Sigmoid colon (tissue), 7 donors: ENCODE results near the gene STX18. TPM values are rescaled to one million over a fixed set of nuclear protein-coding genes. Genes with fewer than 3 reads are reported as not detected.
"Not testable (repeated sequence)": the region's sequence is repeated elsewhere in the genome, so short reads cannot be mapped to it uniquely, and the experiment has no call there.

Experiments used
- DNase-seq: peaks from one replicate; pipeline ENCODE4 v3.0.0-alpha.2; 2019
- H3K27ac ChIP-seq, 4 donors: fragments of 200-600 bp; sonication (generic); one replicate each; pipeline ENCODE4 v1.5.1; 2016 to 2019; ENCODE audit warnings: mild to moderate bottlenecking in 1 of 4
- H3K27me3 ChIP-seq, 3 donors: fragments of 200-600 bp; sonication (generic); one replicate each; pipeline ENCODE4 v1.5.1; 2019; ENCODE audit warnings: mild to moderate bottlenecking in 1 of 3
- H3K36me3 ChIP-seq, 4 donors: fragments of 200-600 bp; sonication (generic); one replicate each; pipeline ENCODE4 v1.5.1; 2016 to 2019
- H3K4me1 ChIP-seq, 4 donors: fragments of 200-600 bp; sonication (generic); one replicate each; pipeline ENCODE4 v1.5.1; 2017 to 2019
- H3K4me3 ChIP-seq, 4 donors: fragments of 200-600 bp; sonication (generic); one replicate each; pipeline ENCODE4 v1.5.1; 2017 to 2019; ENCODE audit warnings: mild to moderate bottlenecking in 2 of 4, moderate library complexity in 1 of 4
- H3K9me3 ChIP-seq, 4 donors: fragments of 200-600 bp in 3 of 4; sonication (generic) in 3 of 4; one replicate each; pipeline versions ENCODE4 v1.5.1 to v1.6.1; 2013 to 2019
- CTCF ChIP-seq, 4 experiments: fragments of 450-650 bp in 3 of 4; fragments of 200-600 bp in 1 of 4; IDR thresholded peaks; one replicate each; pipeline ENCODE4 v1.5.1; 2016 to 2019; ENCODE audit warnings: antibody characterized with exemption in 4 of 4, mild to moderate bottlenecking in 3 of 4, moderate library complexity in 2 of 4
- EP300 ChIP-seq, 4 donors: sonication (generic); formaldehyde crosslinking; IDR thresholded peaks; one replicate each; pipeline ENCODE4 v1.6.1; 2017; ENCODE audit warnings: antibody characterized with exemption in 4 of 4
- POLR2A ChIP-seq, 2 donors: fragments of 450-650 bp; IDR thresholded peaks; one replicate each; pipeline ENCODE4 v1.6.1; 2016; ENCODE audit warnings: antibody characterized with exemption in 2 of 2, mild to moderate bottlenecking in 2 of 2, moderate library complexity in 2 of 2
- POLR2AphosphoS5 ChIP-seq, 4 donors: sonication (generic); formaldehyde crosslinking; IDR thresholded peaks; one replicate each; pipeline ENCODE4 v1.6.1; 2017; ENCODE audit warnings: antibody characterized with exemption in 4 of 4
- WGBS, 2 donors: extraction: QIAGEN DNeasy Blood & Tissue Kit; methylation state at CpG; one replicate each; pipeline ENCODE4 v1.1.7; 2013; 5-methylcytosine and 5-hydroxymethylcytosine counted together
- intact Hi-C: fragments of 100-400 bp; cut with DNase I; formaldehyde crosslinking; loops from one replicate; pipeline ENCODE4 v1.15.1; 2023
- polyA plus RNA-seq, 3 donors: library from polyadenylated mRNA; stranded (reverse); fragments of 200-250 nt; gene quantifications; one replicate each; pipeline ENCODE4 v1.2.3, GENCODE V29; 2013
- total RNA-seq, 4 donors: library from RNA; depleted of rRNA; stranded (reverse); fragments of >200 nt; gene quantifications; one replicate each; pipeline ENCODE4 v1.1.0, GENCODE V29; 2016
- donor health status: healthy with polysubstance abuse.
- donor health status: Bipolar disorder and iron deficiency.
- donor health status: healthy.

Gene STX18
- total and polyA plus RNA-seq, 7 donors = 23.5 to 45.1 (median 26.3) TPM

- Histone ChIP-seq H3K9me3 (no peaks in the 10 kb centered on the region), H3K4me3 (no peak overlapping the region), H3K36me3 (no peaks in the 10 kb centered on the region), H3K27ac (no peak overlapping the region), H3K4me1 (peaks cover 0 to 27% (median 2%) of the 10 kb centered on the region in 4 donors), H3K27me3 (no peaks in the 10 kb centered on the region)
- 43 to 78% methylated on average over 3 of the region's 3 CpGs for whole genome bisulfite sequencing, 2 donors
- intact Hi-C loops = no loop called here
- no peak for TF ChIP-seq POLR2AphosphoS5 (IDR thresholded peaks at IDR 0.05)
- no peak for TF ChIP-seq POLR2A (IDR thresholded peaks at IDR 0.05)
- TF ChIP-seq EP300 (IDR thresholded peaks at IDR 0.05) = no peak
- no peak for TF ChIP-seq CTCF (IDR thresholded peaks at IDR 0.05)
- DNase-seq = no peak
Observed at GRCh38 chr4:4477391-4477790, 64.5 kb downstream of the STX18 start.

DNA sequence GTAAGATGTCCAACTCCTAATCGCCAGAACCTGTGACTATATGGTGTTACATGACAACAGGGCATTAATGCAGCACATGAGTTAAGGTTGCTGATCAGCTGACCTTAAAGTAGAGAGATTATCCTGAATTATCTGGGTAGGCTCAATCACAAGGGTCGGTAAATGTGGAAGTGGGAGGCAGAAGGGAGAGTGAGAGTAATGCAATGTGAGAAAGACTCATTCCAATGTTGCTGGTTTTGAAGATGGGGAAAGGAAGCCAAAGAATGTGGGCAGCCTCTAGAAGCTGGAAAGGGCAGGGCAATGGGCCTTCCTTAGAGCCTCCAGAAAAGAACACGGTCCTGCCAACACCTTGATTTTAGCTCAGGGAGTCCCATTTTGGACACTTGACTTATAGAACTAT lies 67.4 kb downstream of the STX18 start:
- no peaks in the 10 kb centered on the region for H3K27me3 ChIP-seq
- no peak overlapping the region for H3K4me3 ChIP-seq
- TF ChIP-seq EP300 (IDR thresholded peaks at IDR 0.05) (no peak), POLR2A (IDR thresholded peaks at IDR 0.05) (no peak), CTCF (IDR thresholded peaks at IDR 0.05) (no peak), POLR2AphosphoS5 (IDR thresholded peaks at IDR 0.05) (no peak)

DNA sequence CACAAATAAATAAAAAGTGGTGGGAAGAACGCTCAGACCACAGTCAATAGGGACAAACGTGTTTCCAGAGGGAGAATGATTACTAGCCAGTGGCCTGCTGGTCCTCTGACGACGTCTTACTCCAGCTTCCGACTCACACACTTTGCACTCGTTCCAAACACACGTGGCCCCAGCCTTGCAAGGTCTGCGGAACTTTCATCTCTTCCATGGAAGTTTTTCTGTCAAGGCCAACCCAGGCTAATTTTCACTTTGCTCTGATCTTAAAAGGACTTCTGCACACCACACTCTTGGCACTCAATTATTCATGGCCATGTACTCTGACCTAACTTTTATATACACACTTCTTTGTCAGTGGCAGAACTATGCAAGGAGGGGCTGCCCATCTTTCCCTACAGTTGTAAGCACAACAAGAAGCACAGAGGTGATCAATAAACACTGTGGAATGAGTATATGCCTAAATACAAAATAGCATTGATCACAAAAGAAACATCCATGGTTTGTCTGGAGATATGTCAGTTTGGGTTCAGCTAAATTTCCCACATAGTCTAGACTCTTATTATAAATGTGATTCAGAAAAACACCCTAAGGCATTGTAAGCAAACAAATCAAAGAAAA lies 69.4 kb downstream of the STX18 start:
- Histone ChIP-seq H3K27me3 (no peaks in the 10 kb centered on the region), H3K9me3 (no peaks in the 10 kb centered on the region), H3K27ac (no peak overlapping the region), H3K4me1 (peaks cover 0 to 17% (median 4%) of the 10 kb centered on the region in 4 donors), H3K36me3 (peaks cover 0 to 38% (median 14%) of the 10 kb centered on the region in 4 donors), H3K4me3 (no peak overlapping the region)
- no peak for TF ChIP-seq EP300 (IDR thresholded peaks at IDR 0.05)
- TF ChIP-seq CTCF (IDR thresholded peaks at IDR 0.05) = no peak
- no peak for TF ChIP-seq POLR2A (IDR thresholded peaks at IDR 0.05)
- no peak for TF ChIP-seq POLR2AphosphoS5 (IDR thresholded peaks at IDR 0.05)
- WGBS, 2 donors = 92 to 95% methylated on average over 8 of the region's 8 CpGs
- no peak for DNase-seq
- intact Hi-C loops = no loop called here

More for the DNA sequence above, 67.4 kb downstream of the STX18 start:
- Histone ChIP-seq H3K9me3 (no peaks in the 10 kb centered on the region), H3K36me3 (peaks cover 0 to 18% (median 8%) of the 10 kb centered on the region in 4 donors), H3K27ac (no peak overlapping the region), H3K4me1 (peaks cover 0 to 17% (median 4%) of the 10 kb centered on the region in 4 donors)
- intact Hi-C loops = no loop called here
- WGBS, 2 donors = 95 to 97% methylated on average over 3 of the region's 3 CpGs
- no peak for DNase-seq

GRCh38 chr4:4471195-4471594 lies 70.7 kb downstream of the STX18 start:
- Histone ChIP-seq H3K9me3 (no peaks in the 10 kb centered on the region), H3K4me3 (no peak overlapping the region), H3K27me3 (no peaks in the 10 kb centered on the region), H3K36me3 (peaks cover 0 to 51% (median 17%) of the 10 kb centered on the region in 4 donors), H3K27ac (no peak overlapping the region), H3K4me1 (peaks cover 0 to 17% (median 4%) of the 10 kb centered on the region in 4 donors)
- WGBS, 2 donors = 99% methylated on average over 3 of the region's 3 CpGs
- no peak for DNase-seq
- intact Hi-C loops = no loop called here
- TF ChIP-seq POLR2AphosphoS5 (IDR thresholded peaks at IDR 0.05) (no peak), EP300 (IDR thresholded peaks at IDR 0.05) (no peak), CTCF (IDR thresholded peaks at IDR 0.05) (no peak), POLR2A (IDR thresholded peaks at IDR 0.05) (no peak)

- DNase-seq = no peak
- Histone ChIP-seq H3K36me3 (peaks cover 0 to 61% (median 21%) of the 10 kb centered on the region in 4 donors), H3K27ac (no peak overlapping the region), H3K4me3 (no peak overlapping the region), H3K4me1 (peaks cover 0 to 17% (median 4%) of the 10 kb centered on the region in 4 donors), H3K27me3 (no peaks in the 10 kb centered on the region), H3K9me3 (no peaks in the 10 kb centered on the region)
- TF ChIP-seq POLR2A (IDR thresholded peaks at IDR 0.05) = no peak
- no peak for TF ChIP-seq POLR2AphosphoS5 (IDR thresholded peaks at IDR 0.05)
- no peak for TF ChIP-seq EP300 (IDR thresholded peaks at IDR 0.05)
- TF ChIP-seq CTCF (IDR thresholded peaks at IDR 0.05) = no peak
- 91 to 92% methylated on average over 3 of the region's 3 CpGs for WGBS, 2 donors
- intact Hi-C loops = no loop called here
Observed at GRCh38 chr4:4470208-4470607, 71.6 kb downstream of the STX18 start.

DNA sequence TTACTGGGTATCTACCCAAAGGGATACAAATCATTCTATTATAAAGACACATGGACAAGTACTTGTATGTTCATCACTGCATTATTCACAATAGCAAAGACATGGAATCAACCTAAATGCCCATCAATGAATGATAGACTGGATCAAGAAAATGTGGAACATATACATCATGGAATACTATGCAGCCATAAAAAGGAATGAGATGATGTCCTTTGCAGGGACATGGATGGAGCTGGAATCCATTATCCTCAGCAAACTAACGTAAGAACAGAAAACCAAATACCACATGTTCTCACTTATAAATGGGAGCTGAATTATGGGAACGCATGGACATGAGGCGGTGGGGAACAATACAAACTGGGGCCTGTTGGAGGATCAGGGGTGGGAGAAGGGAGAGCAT lies 76.6 kb downstream of the STX18 start:
- H3K27me3 ChIP-seq, H3K4me3 ChIP-seq, intact Hi-C loops, DNase-seq, H3K27ac ChIP-seq, H3K4me1 ChIP-seq, H3K9me3 ChIP-seq: not testable (repeated sequence)
- 98 to 100% methylated on average over 3 of the region's 3 CpGs for WGBS, 2 donors
- peaks cover 0 to 63% (median 16%) of the 10 kb centered on the region in 4 donors for H3K36me3 ChIP-seq
